Measurements from ENCODE around the gene ELAVL1.

DNA sequence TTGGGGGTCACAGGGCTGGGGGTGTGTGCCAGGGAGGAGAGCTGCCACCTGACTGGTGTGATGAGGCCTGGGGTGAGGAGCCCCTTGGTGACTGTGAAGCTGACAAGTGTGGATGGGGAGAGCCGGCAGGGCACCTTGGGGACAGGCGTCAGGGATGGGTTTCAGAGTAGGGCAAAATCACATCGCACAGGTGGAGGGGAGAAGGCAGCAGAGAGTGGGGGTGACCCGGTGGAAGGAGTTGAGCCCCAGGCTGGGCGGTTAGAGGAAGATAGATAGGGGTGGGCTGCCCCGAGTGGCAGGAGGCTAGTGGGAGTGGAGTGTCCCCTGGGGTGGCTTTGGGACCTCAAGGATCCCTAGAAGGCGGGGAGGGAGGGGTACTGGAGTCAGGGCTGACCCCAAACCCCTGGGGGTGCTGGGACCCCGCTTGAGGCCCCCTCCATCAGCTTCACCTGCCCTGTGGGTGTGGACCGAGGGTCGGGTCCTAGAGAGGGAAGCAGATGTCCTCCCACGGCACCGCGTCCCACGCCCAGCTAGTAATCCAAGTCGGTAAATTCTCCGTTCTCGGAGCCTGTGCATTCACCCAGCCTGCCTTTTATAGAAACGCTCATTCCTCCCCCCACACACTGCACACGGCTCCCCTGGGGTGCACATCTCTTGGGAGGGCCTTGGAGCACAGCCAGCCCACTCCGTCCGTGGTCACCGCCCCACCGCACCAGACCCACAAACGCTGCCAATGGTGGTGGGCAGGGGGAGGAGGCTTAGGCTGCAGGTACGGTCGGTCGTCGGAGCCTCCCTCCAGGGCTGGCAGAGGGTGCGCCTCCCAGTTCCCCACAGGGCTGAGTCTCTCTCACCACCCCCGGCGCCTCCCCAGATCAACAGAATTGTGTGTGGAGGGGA lies 81.9 kb downstream of the ELAVL1 start:
- TF ChIP-seq POLR2AphosphoS5 (IDR thresholded peaks at IDR 0.05; ENCODE audit: low read depth, low read length) (no peak), TAF1 (IDR thresholded peaks at IDR 0.05; ENCODE audit: borderline replicate concordance, low read depth, low read length) (no peak)

All from GM12892 (cell line).